Thyroid gland (tissue), 4 donors: Measurements from ENCODE around the gene OLFM2. TPM values are rescaled to one million over a fixed set of nuclear protein-coding genes. Genes with fewer than 3 reads are reported as not detected.
A peak's percentile ranks its signal among the peaks of the same experiment; 100 is the strongest.
"Not testable (repeated sequence)": the region's sequence is repeated elsewhere in the genome, so short reads cannot be mapped to it uniquely, and the experiment has no call there.

Source experiments
- DNase-seq, 2 donors: peaks; one replicate each; pipeline ENCODE4 v3.0.0-alpha.2; 2019
- H3K27ac ChIP-seq, 3 donors: fragments of 200-600 bp; sonication (generic); 1 replicate in 2 of 3; 2 replicates in 1 of 3; pipeline ENCODE4 v1.5.1; 2016 to 2019; ENCODE audit warnings: mild to moderate bottlenecking in 1 of 3, moderate library complexity in 1 of 3
- H3K27me3 ChIP-seq: fragments of 200-600 bp; sonication (generic); one replicate; pipeline ENCODE4 v1.5.1; 2019
- H3K36me3 ChIP-seq, 2 donors: fragments of 200-600 bp; sonication (generic); one replicate each; pipeline ENCODE4 v1.5.1; 2016 to 2019
- H3K4me1 ChIP-seq, 2 donors: fragments of 200-600 bp; sonication (generic); one replicate each; pipeline ENCODE4 v1.5.1; 2017 to 2019
- H3K4me3 ChIP-seq, 3 donors: fragments of 200-600 bp; sonication (generic); replicated peaks in 1 of 3; 1 replicate in 2 of 3; 2 replicates in 1 of 3; pipeline ENCODE4 v1.5.1; 2016; ENCODE audit warnings: mild to moderate bottlenecking in 1 of 3
- H3K9me3 ChIP-seq: fragments of 200-600 bp; sonication (generic); one replicate; pipeline ENCODE4 v1.5.1; 2017
- CTCF ChIP-seq, 6 experiments: fragments of 200-600 bp in 3 of 6; fragments of 450-650 bp in 3 of 6; sonication (generic) in 3 of 6; IDR thresholded peaks; one replicate each; pipeline ENCODE4 v1.5.1; 2016 to 2019; ENCODE audit warnings: antibody characterized with exemption in 6 of 6, mild to moderate bottlenecking in 2 of 6, inconsistent platforms in 1 of 6, moderate library complexity in 1 of 6
- POLR2A ChIP-seq, 2 donors: fragments of 450-650 bp; IDR thresholded peaks; one replicate each; pipeline ENCODE4 v1.6.1; 2017; ENCODE audit warnings: antibody characterized with exemption in 2 of 2, mild to moderate bottlenecking in 2 of 2, moderate library complexity in 1 of 2
- WGBS, 2 donors: methylation state at CpG; one replicate each; pipeline ENCODE4 v1.1.5; 2017; 5-methylcytosine and 5-hydroxymethylcytosine counted together
- intact Hi-C: fragments of 100-400 bp; cut with DNase I; formaldehyde crosslinking; loops from one replicate; pipeline ENCODE4 v1.15.1; 2023
- total RNA-seq, 4 donors: library from RNA; depleted of rRNA; stranded (reverse); fragments of >200 nt; gene quantifications; one replicate each; pipeline ENCODE4 v1.2.3, GENCODE V29; 2016

OLFM2 gene
- total RNA-seq, 4 donors from 2014 or later = 19.5 to 42.7 (median 37.8) TPM

- Histone ChIP-seq H3K4me1 (no peaks in the 10 kb centered on the region), H3K4me3 (no peak overlapping the region), H3K9me3 (no peaks in the 10 kb centered on the region), H3K36me3 (no peaks in the 10 kb centered on the region), H3K27ac (no peak overlapping the region), H3K27me3 (no peaks in the 10 kb centered on the region)
- DNase-seq = no peak
- 73 to 77% methylated on average over 18 of the region's 18 CpGs for WGBS, 2 donors
- intact Hi-C loops = no loop called here
- no peak for TF ChIP-seq CTCF (IDR thresholded peaks at IDR 0.05)
- TF ChIP-seq POLR2A (IDR thresholded peaks at IDR 0.05) = no peak
These were observed 17.7 kb upstream of the OLFM2 start for GRCh38 chr19:9953802-9954542.

GRCh38 chr19:9952276-9952675 is 16.0 kb upstream of the OLFM2 start:
- WGBS, 2 donors = 68 to 72% methylated on average over 5 of the region's 5 CpGs
- Histone ChIP-seq H3K9me3 (no peaks in the 10 kb centered on the region), H3K27me3 (no peaks in the 10 kb centered on the region), H3K36me3 (no peaks in the 10 kb centered on the region), H3K4me1 (no peaks in the 10 kb centered on the region), H3K27ac (no peak overlapping the region), H3K4me3 (no peak overlapping the region)
- intact Hi-C loops = no loop called here
- TF ChIP-seq CTCF (IDR thresholded peaks at IDR 0.05) (no peak), POLR2A (IDR thresholded peaks at IDR 0.05) (no peak)
- DNase-seq = no peak

GRCh38 chr19:9947441-9947840 is 11.1 kb upstream of the OLFM2 start:
- H3K9me3 ChIP-seq = no peaks in the 10 kb centered on the region
- H3K4me3 ChIP-seq = no peak overlapping the region
- H3K27ac ChIP-seq = no peak overlapping the region
- H3K36me3 ChIP-seq = no peaks in the 10 kb centered on the region
- TF ChIP-seq POLR2A (IDR thresholded peaks at IDR 0.05) = no peak
- TF ChIP-seq CTCF (IDR thresholded peaks at IDR 0.05) = no peak
- WGBS, 2 donors = 65 to 70% methylated on average over 4 of the region's 4 CpGs
- DNase-seq = no peak
- peaks cover 0 to 4% of the 10 kb centered on the region in 2 donors for H3K4me1 ChIP-seq
- intact Hi-C loops = no loop called here
- H3K27me3 ChIP-seq = no peaks in the 10 kb centered on the region

GRCh38 chr19:9946528-9947125 is 10.3 kb upstream of the OLFM2 start:
- WGBS, 2 donors = 82 to 85% methylated on average over 7 of the region's 7 CpGs
- H3K4me3 ChIP-seq, H3K9me3 ChIP-seq, H3K4me1 ChIP-seq, H3K36me3 ChIP-seq, DNase-seq, H3K27me3 ChIP-seq, H3K27ac ChIP-seq, intact Hi-C loops: not testable (repeated sequence)

GRCh38 chr19:9945319-9945966 is 9.1 kb upstream of the OLFM2 start:
- TF ChIP-seq CTCF (IDR thresholded peaks at IDR 0.05) = no peak
- no peak for TF ChIP-seq POLR2A (IDR thresholded peaks at IDR 0.05)
- intact Hi-C loops = no loop called here
- Histone ChIP-seq H3K27me3 (no peaks in the 10 kb centered on the region), H3K9me3 (no peaks in the 10 kb centered on the region), H3K27ac (peak overlapping the region in 1 of 3 donors; percentile 24), H3K4me1 (peaks cover 0 to 4% of the 10 kb centered on the region in 2 donors), H3K4me3 (no peak overlapping the region), H3K36me3 (no peaks in the 10 kb centered on the region)
- DNase-seq = peak; percentile 34 to 40
- 26 to 31% methylated on average over 16 to 18 of the region's 18 CpGs for WGBS, 2 donors
